HCT116 (cell line): ENCODE measurements around the gene RANBP1. TPM values are rescaled to one million over a fixed set of nuclear protein-coding genes. Genes with fewer than 3 reads are reported as not detected.

ENCODE experiments used
- ATAC-seq: fragments of 200-7000 bp; cut with Tn5 transposase; 2 replicates; pipeline ENCODE4 v1.9.1; 2020; ENCODE audit warnings: mild to moderate bottlenecking, moderate library complexity
- BruUV-seq: library from RNA; stranded (reverse); fragments of 400-500 nt; replicated peaks from 2 replicates; lab custom pipeline; 2021; lab: Mats Ljungman, UMichigan
- CTCF ChIA-PET: fragments of 300-600 bp; sonication (Branson Sonifier 250); formaldehyde crosslinking; loops from one replicate; lab custom pipeline; 2021; ENCODE audit warnings: antibody characterized with exemption; lab: Charles Lee
- POLR2A ChIA-PET: fragments of 300-600, 350-600 bp; sonication (Branson Sonifier 250); formaldehyde crosslinking; loops from one replicate; lab custom pipeline; 2021; ENCODE audit warnings: antibody characterized with exemption; lab: Charles Lee
- RAD21 ChIA-PET, 2 experiments: fragments of 300-600 bp; sonication (Branson Sonifier 250); formaldehyde crosslinking; loops; one replicate each; lab custom pipeline; 2023; ENCODE audit warnings: low total read pairs in 2 of 2; ENCODE audit not compliant: uncharacterized antibody in 2 of 2, unreplicated experiment in 2 of 2, low non-redundant PET in 1 of 2; lab: Charles Lee
- DNase-seq: peaks from one replicate; pipeline ENCODE4 v3.0.0-alpha.2; 2010; ENCODE audit warnings: low read depth, low spot score
- H2AFZ ChIP-seq: fragments of 200-600 bp; shearing (Covaris generic), sonication (generic); 2 replicates; pipeline ENCODE4 v1.6.1; 2017; ENCODE audit warnings: low read depth, mixed run types, mixed read lengths, antibody characterized with exemption, low read length; ENCODE audit not compliant: poor library complexity, severe bottlenecking
- H3K27ac ChIP-seq: 2 replicates; pipeline ENCODE4 v1.5.1; 2012; ENCODE audit warnings: low read depth, low read length
- H3K27me3 ChIP-seq: fragments of 200-600 bp; sonication (generic); 2 replicates; pipeline ENCODE4 v1.6.1; 2016; ENCODE audit warnings: mixed run types, low read length, mixed read lengths; ENCODE audit not compliant: insufficient read depth
- H3K36me3 ChIP-seq, 2 experiments: fragments of 200-500 bp in 1 of 2; fragments of 200-600 bp in 1 of 2; sonication (Bioruptor generic) in 1 of 2; sonication (generic) in 1 of 2; 2 replicates each; pipeline versions ENCODE4 v1.5.1 to v1.6.1; 2014 to 2016; ENCODE audit warnings: low read length in 2 of 2, inconsistent platforms in 1 of 2, mixed read lengths in 1 of 2, mixed run types in 1 of 2; ENCODE audit not compliant: insufficient read depth in 2 of 2, control insufficient read depth in 1 of 2
- H3K4me1 ChIP-seq, 2 experiments: fragments of 200-600 bp in 1 of 2; sonication (generic) in 1 of 2; 2 replicates each; pipeline versions ENCODE4 v1.5.1 to v1.6.1; 2012 to 2017; ENCODE audit warnings: low read length in 2 of 2, inconsistent platforms in 1 of 2, mild to moderate bottlenecking in 1 of 2, mixed read lengths in 1 of 2, mixed run types in 1 of 2, moderate library complexity in 1 of 2; ENCODE audit not compliant: insufficient read depth in 2 of 2, control insufficient read depth in 1 of 2
- H3K4me2 ChIP-seq: fragments of 200-600 bp; sonication (generic); 2 replicates; pipeline ENCODE4 v1.6.1; 2017; ENCODE audit warnings: mixed run types, low read length, mixed read lengths
- H3K4me3 ChIP-seq, 2 experiments: fragments of 200-600 bp in 1 of 2; sonication (generic) in 1 of 2; replicated peaks in 1 of 2; 2 replicates each; pipeline ENCODE4 v1.5.1; 2011 to 2016; ENCODE audit warnings: low read length in 2 of 2, control low read depth in 1 of 2, low read depth in 1 of 2, mild to moderate bottlenecking in 1 of 2, mixed read lengths in 1 of 2, mixed run types in 1 of 2
- H3K79me2 ChIP-seq: fragments of 200-600 bp; sonication (generic); 2 replicates; pipeline ENCODE4 v1.6.1; 2017; ENCODE audit warnings: mild to moderate bottlenecking, mixed run types, low read length, moderate library complexity, mixed read lengths; ENCODE audit not compliant: insufficient read depth
- H3K9ac ChIP-seq: fragments of 200-600 bp; sonication (generic); 2 replicates; pipeline ENCODE4 v1.6.1; 2016; ENCODE audit warnings: low read length, mixed read lengths
- H3K9me2 ChIP-seq: fragments of 200-600 bp; sonication (generic), shearing (Covaris generic); 2 replicates; pipeline ENCODE4 v1.6.1; 2017; ENCODE audit warnings: mixed run types, mild to moderate bottlenecking, moderate library complexity; ENCODE audit not compliant: insufficient read depth
- H3K9me3 ChIP-seq, 2 experiments: fragments of 200-500 bp in 1 of 2; fragments of 200-600 bp in 1 of 2; sonication (Bioruptor generic) in 1 of 2; sonication (generic) in 1 of 2; 2 replicates each; pipeline ENCODE4 v1.6.1; 2014 to 2017; ENCODE audit warnings: low read length in 2 of 2, mixed read lengths in 2 of 2, inconsistent platforms in 1 of 2, low read depth in 1 of 2, mild to moderate bottlenecking in 1 of 2, mixed run types in 1 of 2, moderate library complexity in 1 of 2; ENCODE audit not compliant: control insufficient read depth in 1 of 2, insufficient read depth in 1 of 2
- H4K20me1 ChIP-seq: fragments of 200-600 bp; sonication (generic), shearing (Covaris generic); 2 replicates; pipeline ENCODE4 v1.6.1; 2017; ENCODE audit warnings: mixed run types, mild to moderate bottlenecking, moderate library complexity; ENCODE audit not compliant: insufficient read depth
- EGR1 ChIP-seq: IDR thresholded peaks from 2 replicates; pipeline ENCODE4 v1.6.1; 2012; ENCODE audit warnings: low read depth
- ELF1 ChIP-seq: IDR thresholded peaks from 2 replicates; pipeline ENCODE4 v1.6.1; 2012; ENCODE audit warnings: low read depth, borderline replicate concordance
- EZH2 ChIP-seq: fragments of 200-600 bp; sonication (generic); IDR thresholded peaks from 2 replicates; pipeline ENCODE4 v1.6.1; 2017; ENCODE audit warnings: antibody characterized with exemption, mixed run types
- EZH2phosphoT487 ChIP-seq: fragments of 200-600 bp; IDR thresholded peaks from 2 replicates; pipeline ENCODE4 v1.6.1; 2018; ENCODE audit warnings: antibody characterized with exemption, borderline replicate concordance
- FOSL1 ChIP-seq: IDR thresholded peaks from 2 replicates; pipeline ENCODE4 v1.6.1; 2012; ENCODE audit warnings: low read depth
- POLR2A ChIP-seq: IDR thresholded peaks from 2 replicates; pipeline ENCODE4 v1.7.0; 2011; ENCODE audit warnings: borderline replicate concordance; ENCODE audit not compliant: insufficient read depth, insufficient read length; ENCODE audit errors: extremely low read depth
- RAD21 ChIP-seq: IDR thresholded peaks from 2 replicates; pipeline ENCODE4 v1.6.1; 2012; ENCODE audit warnings: low read depth, mild to moderate bottlenecking
- SIN3A ChIP-seq: IDR thresholded peaks from 2 replicates; pipeline ENCODE4 v1.6.1; 2012; ENCODE audit warnings: low read depth
- SP1 ChIP-seq: IDR thresholded peaks from 2 replicates; pipeline ENCODE4 v1.6.1; 2012; ENCODE audit warnings: low read depth
- SRF ChIP-seq: IDR thresholded peaks from 2 replicates; pipeline ENCODE4 v1.6.1; 2012; ENCODE audit warnings: low read depth
- TCF7L2 ChIP-seq: IDR thresholded peaks from 2 replicates; pipeline ENCODE4 v1.7.0; 2011; ENCODE audit warnings: borderline replicate concordance, inconsistent platforms; ENCODE audit not compliant: insufficient read depth, insufficient read length; ENCODE audit errors: extremely low read depth
- YY1 ChIP-seq: IDR thresholded peaks from 2 replicates; pipeline ENCODE4 v1.6.1; 2011; ENCODE audit warnings: low read length, low read depth, moderate library complexity, mild to moderate bottlenecking; ENCODE audit not compliant: insufficient replicate concordance; ENCODE audit errors: extremely low read depth
- ZFX ChIP-seq: fragments of 450-650 bp; IDR thresholded peaks from 2 replicates; pipeline ENCODE4 v1.6.1; 2017
- ZNF274 ChIP-seq: fragments of 200-500 bp; sonication (Bioruptor generic); IDR thresholded peaks from 2 replicates; pipeline ENCODE4 v1.6.1; 2014; ENCODE audit warnings: mild to moderate bottlenecking, low read depth, low read length, inconsistent platforms
- intact Hi-C: fragments of 100-400 bp; cut with micrococcal nuclease; formaldehyde crosslinking; loops from 2 replicates; pipeline ENCODE4 v1.10.0; 2022
- total RNA-seq: library from RNA; stranded (reverse); gene quantifications from one replicate; pipeline ENCODE4 v1.2.1, GENCODE V29; 2021; ENCODE audit not compliant: unreplicated experiment
- TF ChIP-seq, protein P1 (sequence below): IDR thresholded peaks from 2 replicates; pipeline ENCODE4 v1.6.1; 2012
- TF ChIP-seq, protein P2 (sequence below): IDR thresholded peaks from 2 replicates; pipeline ENCODE4 v1.6.1; 2012
- TF ChIP-seq, protein P3 (sequence below): IDR thresholded peaks from 2 replicates; pipeline ENCODE4 v1.6.1; 2012; ENCODE audit warnings: low read depth
- TF ChIP-seq, protein P4 (sequence below): IDR thresholded peaks from 2 replicates; pipeline ENCODE4 v1.6.1; 2011; ENCODE audit warnings: mild to moderate bottlenecking, low read length, moderate library complexity; ENCODE audit not compliant: insufficient replicate concordance; ENCODE audit errors: extremely low read depth

RANBP1 gene
- total RNA-seq, 1 experiment from 2014 or later = 351 TPM

DNA sequence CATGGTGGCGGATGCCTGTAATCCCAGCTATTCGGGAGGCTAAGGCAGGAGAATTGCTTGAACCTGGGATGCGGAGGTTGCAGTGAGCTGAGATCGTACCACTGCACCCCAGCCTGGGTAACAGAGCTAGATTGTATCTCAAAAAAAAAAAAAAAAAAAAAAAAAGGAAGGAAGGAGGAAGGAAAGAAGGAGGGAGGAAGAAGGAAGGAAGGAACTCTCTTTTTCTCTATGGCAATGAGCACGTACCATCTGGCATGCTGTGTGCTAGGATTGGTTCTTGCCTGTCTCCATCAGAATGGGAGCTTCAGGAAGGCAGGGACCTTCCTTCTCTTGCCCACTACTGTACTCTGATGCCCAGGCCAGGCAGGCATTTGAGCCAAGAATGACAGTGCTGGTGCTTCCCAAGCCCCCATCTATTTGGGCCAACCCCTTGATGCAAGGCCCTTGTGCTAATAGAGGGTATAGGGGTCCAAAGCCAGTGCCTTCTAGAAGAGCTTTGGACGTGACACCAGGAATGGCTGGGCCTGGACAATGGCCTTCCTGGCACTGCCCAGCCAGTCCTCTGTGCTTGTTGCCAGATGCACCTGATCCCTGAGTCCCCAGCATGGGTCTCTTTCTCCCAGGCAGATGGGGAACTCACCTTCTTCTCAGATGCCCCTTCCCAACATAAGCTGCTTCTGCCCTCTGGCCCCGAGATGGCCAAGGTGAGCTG, 46.4 kb upstream of the RANBP1 start:
- CTCF ChIA-PET = no interaction called here
- BruUV-seq = no TSS peak
- TF ChIP-seq EGR1 (no peak), EZH2 (no peak), RAD21 (no peak), SIN3A (no peak), POLR2A (no peak), FOSL1 (no peak), YY1 (no peak), ZNF274 (no peak), ELF1 (no peak), SRF (no peak), EZH2phosphoT487 (no peak), SP1 (no peak), TCF7L2 (no peak), ZFX (no peak)
- TF ChIP-seq, protein P1, sequence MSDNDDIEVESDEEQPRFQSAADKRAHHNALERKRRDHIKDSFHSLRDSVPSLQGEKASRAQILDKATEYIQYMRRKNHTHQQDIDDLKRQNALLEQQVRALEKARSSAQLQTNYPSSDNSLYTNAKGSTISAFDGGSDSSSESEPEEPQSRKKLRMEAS = no peak
- TF ChIP-seq, protein P2, sequence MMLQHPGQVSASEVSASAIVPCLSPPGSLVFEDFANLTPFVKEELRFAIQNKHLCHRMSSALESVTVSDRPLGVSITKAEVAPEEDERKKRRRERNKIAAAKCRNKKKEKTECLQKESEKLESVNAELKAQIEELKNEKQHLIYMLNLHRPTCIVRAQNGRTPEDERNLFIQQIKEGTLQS = no peak
- TF ChIP-seq, protein P3, sequence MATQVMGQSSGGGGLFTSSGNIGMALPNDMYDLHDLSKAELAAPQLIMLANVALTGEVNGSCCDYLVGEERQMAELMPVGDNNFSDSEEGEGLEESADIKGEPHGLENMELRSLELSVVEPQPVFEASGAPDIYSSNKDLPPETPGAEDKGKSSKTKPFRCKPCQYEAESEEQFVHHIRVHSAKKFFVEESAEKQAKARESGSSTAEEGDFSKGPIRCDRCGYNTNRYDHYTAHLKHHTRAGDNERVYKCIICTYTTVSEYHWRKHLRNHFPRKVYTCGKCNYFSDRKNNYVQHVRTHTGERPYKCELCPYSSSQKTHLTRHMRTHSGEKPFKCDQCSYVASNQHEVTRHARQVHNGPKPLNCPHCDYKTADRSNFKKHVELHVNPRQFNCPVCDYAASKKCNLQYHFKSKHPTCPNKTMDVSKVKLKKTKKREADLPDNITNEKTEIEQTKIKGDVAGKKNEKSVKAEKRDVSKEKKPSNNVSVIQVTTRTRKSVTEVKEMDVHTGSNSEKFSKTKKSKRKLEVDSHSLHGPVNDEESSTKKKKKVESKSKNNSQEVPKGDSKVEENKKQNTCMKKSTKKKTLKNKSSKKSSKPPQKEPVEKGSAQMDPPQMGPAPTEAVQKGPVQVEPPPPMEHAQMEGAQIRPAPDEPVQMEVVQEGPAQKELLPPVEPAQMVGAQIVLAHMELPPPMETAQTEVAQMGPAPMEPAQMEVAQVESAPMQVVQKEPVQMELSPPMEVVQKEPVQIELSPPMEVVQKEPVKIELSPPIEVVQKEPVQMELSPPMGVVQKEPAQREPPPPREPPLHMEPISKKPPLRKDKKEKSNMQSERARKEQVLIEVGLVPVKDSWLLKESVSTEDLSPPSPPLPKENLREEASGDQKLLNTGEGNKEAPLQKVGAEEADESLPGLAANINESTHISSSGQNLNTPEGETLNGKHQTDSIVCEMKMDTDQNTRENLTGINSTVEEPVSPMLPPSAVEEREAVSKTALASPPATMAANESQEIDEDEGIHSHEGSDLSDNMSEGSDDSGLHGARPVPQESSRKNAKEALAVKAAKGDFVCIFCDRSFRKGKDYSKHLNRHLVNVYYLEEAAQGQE = no peak
- TF ChIP-seq, protein P4, sequence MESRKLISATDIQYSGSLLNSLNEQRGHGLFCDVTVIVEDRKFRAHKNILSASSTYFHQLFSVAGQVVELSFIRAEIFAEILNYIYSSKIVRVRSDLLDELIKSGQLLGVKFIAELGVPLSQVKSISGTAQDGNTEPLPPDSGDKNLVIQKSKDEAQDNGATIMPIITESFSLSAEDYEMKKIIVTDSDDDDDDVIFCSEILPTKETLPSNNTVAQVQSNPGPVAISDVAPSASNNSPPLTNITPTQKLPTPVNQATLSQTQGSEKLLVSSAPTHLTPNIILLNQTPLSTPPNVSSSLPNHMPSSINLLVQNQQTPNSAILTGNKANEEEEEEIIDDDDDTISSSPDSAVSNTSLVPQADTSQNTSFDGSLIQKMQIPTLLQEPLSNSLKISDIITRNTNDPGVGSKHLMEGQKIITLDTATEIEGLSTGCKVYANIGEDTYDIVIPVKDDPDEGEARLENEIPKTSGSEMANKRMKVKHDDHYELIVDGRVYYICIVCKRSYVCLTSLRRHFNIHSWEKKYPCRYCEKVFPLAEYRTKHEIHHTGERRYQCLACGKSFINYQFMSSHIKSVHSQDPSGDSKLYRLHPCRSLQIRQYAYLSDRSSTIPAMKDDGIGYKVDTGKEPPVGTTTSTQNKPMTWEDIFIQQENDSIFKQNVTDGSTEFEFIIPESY = no peak
- no peaks in the 10 kb centered on the region for H3K4me1 ChIP-seq
- no peaks in the 10 kb centered on the region for H3K9me3 ChIP-seq
- no peak overlapping the region for H3K4me2 ChIP-seq
- ATAC-seq (no peak), DNase-seq (no peak)
- no peaks in the 10 kb centered on the region for H4K20me1 ChIP-seq
- no peak overlapping the region for H3K27ac ChIP-seq
- no peaks in the 10 kb centered on the region for H3K79me2 ChIP-seq
- no peaks in the 10 kb centered on the region for H3K9me2 ChIP-seq
- intact Hi-C loops = no loop called here
- POLR2A ChIA-PET = no interaction called here
- no peaks in the 10 kb centered on the region for H3K36me3 ChIP-seq
- no peaks in the 10 kb centered on the region for H3K27me3 ChIP-seq
- H3K9ac ChIP-seq = no peak overlapping the region
- RAD21 ChIA-PET = no interaction called here
- no peak overlapping the region for H2AFZ ChIP-seq
- H3K4me3 ChIP-seq = no peak overlapping the region
